ENCODE data around the gene INTS6. TPM values are rescaled to one million over a fixed set of nuclear protein-coding genes. Genes with fewer than 3 reads are reported as not detected.
"Not testable (repeated sequence)": the region's sequence is repeated elsewhere in the genome, so short reads cannot be mapped to it uniquely, and the experiment has no call there.

The INTS6 gene
- total RNA-seq, 8 experiments from 2014 or later: 25.1 to 76.7 (median 34.2) TPM

DNA sequence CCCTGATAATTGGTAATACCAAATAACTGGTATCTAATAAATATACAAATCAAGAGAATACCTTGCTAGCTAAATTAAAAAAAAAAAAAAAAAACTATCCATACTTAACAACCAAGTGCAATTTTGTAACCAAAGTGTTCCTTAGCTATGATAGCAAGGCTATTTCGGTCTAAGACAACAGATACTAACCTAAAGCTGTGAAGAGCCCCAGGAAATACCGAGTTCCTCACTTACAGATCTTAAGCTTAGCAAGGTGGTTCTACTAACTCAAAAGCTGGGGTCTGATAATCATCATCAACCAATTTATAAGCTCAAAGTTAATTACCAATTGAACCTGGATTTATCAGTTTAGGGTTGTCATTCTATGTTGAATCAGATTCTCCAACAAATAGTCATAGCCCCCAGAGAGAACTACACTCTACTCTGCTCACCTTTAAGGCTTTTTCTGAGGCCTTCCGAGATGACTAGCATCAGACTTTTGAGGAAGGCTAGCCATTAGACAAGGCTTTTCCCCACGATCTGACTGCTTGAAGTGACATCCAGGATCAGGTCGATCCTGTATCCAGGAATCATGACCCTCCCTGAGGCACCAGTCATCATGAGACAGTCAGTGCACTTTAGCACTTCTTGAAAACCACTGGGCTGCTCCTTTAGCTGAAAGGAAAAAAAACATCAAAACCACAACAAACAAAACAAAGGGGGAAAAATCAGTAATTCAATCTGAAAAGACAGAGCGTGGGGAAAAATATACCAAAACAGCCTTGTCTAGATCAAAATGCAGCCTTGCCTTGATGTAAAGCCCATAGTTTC is 31.9 kb downstream of the INTS6 start:
- in situ Hi-C loops (cut with MboI; ENCODE audit: low pct_unique_long_range_greater_than_20kb in 2 of 9, low sequenced_read_pairs in 9 of 9, unreplicated experiment in 9 of 9): no loop called here
- Histone ChIP-seq H3K4me1 (replicated peaks in 1 of 2) (peaks cover 2 to 3% of the 10 kb centered on the region in 2 donors), H3K27ac (no peak overlapping the region), H3K4me3 (no peak overlapping the region)
- 79 to 100% (median 92%) methylated on average over 1 to 6 of the region's 6 CpGs; no CpG with 5 or more reads in 1 of the 10 experiments for WGBS, 10 experiments
- ATAC-seq (replicated peaks in 6 of 8): no peak

DNA sequence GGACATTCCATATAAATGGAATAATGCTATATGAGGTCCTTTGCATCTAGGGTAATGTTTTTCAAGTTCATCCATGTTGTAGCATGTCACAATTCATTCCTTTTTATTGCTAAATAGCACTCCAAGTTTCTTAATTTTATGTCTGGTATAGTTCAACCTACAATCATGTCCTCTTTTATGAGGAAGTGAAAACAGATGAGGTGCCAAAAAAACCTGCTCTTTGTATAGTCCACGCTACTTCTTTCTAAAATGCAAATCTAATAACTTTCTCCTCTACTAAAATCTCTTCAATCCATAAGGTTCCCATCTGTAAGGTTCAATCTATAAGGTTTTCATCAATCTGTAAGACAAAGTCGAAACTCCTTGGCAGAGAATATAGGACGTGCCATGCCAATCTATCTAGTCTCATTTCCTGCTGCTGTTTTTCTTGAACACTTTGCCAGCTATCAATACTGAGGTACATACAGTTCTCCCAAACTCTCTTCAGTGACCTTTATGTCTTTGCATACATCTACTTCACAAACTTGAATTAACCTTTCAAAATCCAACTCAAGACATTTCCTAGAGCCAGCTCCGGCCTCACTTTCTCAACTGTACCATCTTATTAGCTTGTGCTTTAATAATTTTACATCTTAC is 33.7 kb downstream of the INTS6 start:
- H3K4me3 ChIP-seq: no peak overlapping the region
- H3K4me1 ChIP-seq (replicated peaks in 1 of 2): no peaks in the 10 kb centered on the region
- 75 to 100% (median 88%) methylated on average over 1 to 4 of the region's 4 CpGs for WGBS, 10 experiments
- H3K27ac ChIP-seq: no peak overlapping the region
- no peak for ATAC-seq (replicated peaks in 6 of 8)
- in situ Hi-C loops (cut with MboI; ENCODE audit: low pct_unique_long_range_greater_than_20kb in 2 of 9, low sequenced_read_pairs in 9 of 9, unreplicated experiment in 9 of 9): no loop called here

GRCh38 chr13:51417716-51418115 is 35.1 kb downstream of the INTS6 start:
- in situ Hi-C loops (cut with MboI; ENCODE audit: low pct_unique_long_range_greater_than_20kb in 2 of 9, low sequenced_read_pairs in 9 of 9, unreplicated experiment in 9 of 9): no loop called here
- no peaks in the 10 kb centered on the region for H3K4me1 ChIP-seq (replicated peaks in 1 of 2)
- H3K4me3 ChIP-seq: no peak overlapping the region
- ATAC-seq (replicated peaks in 6 of 8): no peak
- WGBS, 10 experiments: 79 to 100% (median 98%) methylated on average over 1 to 4 of the region's 4 CpGs
- no peak overlapping the region for H3K27ac ChIP-seq

DNA sequence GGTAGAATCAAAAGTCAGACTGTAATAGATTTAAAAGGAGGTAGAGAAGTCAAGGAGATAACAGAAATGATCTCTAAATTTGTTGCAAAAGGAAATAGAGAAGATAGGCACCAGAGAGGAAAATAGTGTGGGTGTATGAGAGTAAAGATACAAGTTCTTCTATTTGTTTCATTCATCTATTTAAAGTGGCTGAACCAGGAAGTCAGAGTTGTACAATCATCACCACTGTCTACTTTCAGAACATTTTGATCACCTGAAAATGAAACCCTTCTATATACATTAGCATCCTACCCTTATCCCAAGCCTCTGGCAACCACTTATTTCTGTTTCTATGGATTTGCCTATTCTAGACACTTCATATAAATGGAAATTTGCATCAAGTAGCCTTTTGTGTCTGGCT is 36.7 kb downstream of the INTS6 start:
- in situ Hi-C loops (cut with MboI; ENCODE audit: low pct_unique_long_range_greater_than_20kb in 2 of 9, low sequenced_read_pairs in 9 of 9, unreplicated experiment in 9 of 9): no loop called here
- Histone ChIP-seq H3K4me1 (replicated peaks in 1 of 2) (no peaks in the 10 kb centered on the region), H3K4me3 (no peak overlapping the region), H3K27ac (no peak overlapping the region)
- ATAC-seq (replicated peaks in 6 of 8): no peak

DNA sequence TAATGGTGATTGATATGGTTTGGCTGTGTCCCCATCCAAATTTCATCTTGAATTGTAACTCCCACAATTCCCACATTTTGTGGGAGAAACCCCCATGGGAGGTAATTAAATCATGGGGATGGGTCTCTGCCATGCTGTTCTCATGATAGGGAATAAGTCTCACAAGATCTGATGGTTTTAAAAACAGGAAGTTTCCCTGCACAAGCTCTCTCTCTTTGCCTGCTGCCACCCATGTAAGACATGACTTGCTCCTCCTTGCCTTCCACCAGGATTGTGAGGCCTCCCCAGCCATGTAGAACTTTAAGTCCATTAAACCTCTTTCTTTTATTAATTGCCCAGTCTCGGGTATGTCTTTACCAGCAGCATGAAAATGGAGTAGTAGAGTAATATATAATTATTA is 37.5 kb downstream of the INTS6 start:
- in situ Hi-C loops (cut with MboI; ENCODE audit: low pct_unique_long_range_greater_than_20kb in 2 of 9, low sequenced_read_pairs in 9 of 9, unreplicated experiment in 9 of 9): not testable (repeated sequence)

DNA sequence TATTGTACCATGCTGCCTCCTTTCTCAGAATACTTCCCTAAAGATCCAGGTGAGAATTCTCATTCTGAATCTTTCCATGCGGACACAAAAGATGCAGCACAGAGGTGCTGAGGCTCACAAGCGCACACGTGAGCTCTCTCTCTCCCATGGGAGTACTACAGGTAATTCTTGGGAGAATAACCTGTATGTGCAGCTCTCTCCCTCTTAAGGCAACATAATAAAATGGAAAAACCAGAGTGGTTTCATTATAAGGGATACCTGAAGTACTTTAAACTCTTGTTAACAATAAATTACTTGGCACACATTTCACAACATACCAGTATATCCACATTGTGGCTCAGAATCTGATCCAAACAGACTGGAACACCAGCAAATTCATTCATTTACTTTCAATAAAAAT is 40.4 kb downstream of the INTS6 start:
- peaks cover 0 to 3% of the 10 kb centered on the region in 2 donors for H3K4me1 ChIP-seq (replicated peaks in 1 of 2)
- in situ Hi-C loops (cut with MboI; ENCODE audit: low pct_unique_long_range_greater_than_20kb in 2 of 9, low sequenced_read_pairs in 9 of 9, unreplicated experiment in 9 of 9): no loop called here
- no peak overlapping the region for H3K4me3 ChIP-seq
- H3K27ac ChIP-seq: no peak overlapping the region
- ATAC-seq (replicated peaks in 6 of 8): no peak
- 80 to 97% (median 93%) methylated on average over 3 of the region's 3 CpGs; no CpG with 5 or more reads in 6 of the 10 experiments for WGBS, 10 experiments

More for the DNA sequence above, 37.5 kb downstream of the INTS6 start:
- WGBS, 10 experiments: 86 to 100% (median 100%) methylated on average over 1 of the region's 1 CpG; no CpG with 5 or more reads in 3 of the 10 experiments
- not testable (repeated sequence) for H3K4me3 ChIP-seq; H3K27ac ChIP-seq; ATAC-seq (replicated peaks in 6 of 8); H3K4me1 ChIP-seq (replicated peaks in 1 of 2)

DNA sequence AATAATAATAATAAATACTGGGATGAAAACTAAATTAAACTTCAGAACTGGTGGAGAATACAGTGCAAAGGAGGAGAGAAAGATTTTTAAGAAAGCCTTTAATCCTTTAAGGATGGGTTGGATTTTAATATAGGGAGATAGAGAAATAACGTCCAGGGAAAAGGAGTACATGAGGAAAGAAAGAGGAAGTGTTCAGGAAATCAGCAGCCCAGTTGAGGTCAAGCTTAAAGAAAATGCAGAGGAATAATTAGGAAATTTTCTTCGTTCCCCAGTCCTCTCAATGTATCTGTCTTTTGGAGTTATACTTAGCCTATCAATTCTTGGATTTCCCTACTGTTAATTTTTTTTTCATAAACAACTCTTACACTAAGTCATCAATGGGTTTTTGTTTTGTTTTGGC is 47.7 kb downstream of the INTS6 start:
- peaks cover 0 to 8% of the 10 kb centered on the region in 2 donors for H3K4me1 ChIP-seq (replicated peaks in 1 of 2)
- in situ Hi-C loops (cut with MboI; ENCODE audit: low pct_unique_long_range_greater_than_20kb in 2 of 9, low sequenced_read_pairs in 9 of 9, unreplicated experiment in 9 of 9): no loop called here
- no peak overlapping the region for H3K4me3 ChIP-seq
- ATAC-seq (replicated peaks in 6 of 8): no peak
- no peak overlapping the region for H3K27ac ChIP-seq
- 60 to 100% (median 86%) methylated on average over 1 to 2 of the region's 2 CpGs; no CpG with 5 or more reads in 1 of the 10 experiments for WGBS, 10 experiments

DNA sequence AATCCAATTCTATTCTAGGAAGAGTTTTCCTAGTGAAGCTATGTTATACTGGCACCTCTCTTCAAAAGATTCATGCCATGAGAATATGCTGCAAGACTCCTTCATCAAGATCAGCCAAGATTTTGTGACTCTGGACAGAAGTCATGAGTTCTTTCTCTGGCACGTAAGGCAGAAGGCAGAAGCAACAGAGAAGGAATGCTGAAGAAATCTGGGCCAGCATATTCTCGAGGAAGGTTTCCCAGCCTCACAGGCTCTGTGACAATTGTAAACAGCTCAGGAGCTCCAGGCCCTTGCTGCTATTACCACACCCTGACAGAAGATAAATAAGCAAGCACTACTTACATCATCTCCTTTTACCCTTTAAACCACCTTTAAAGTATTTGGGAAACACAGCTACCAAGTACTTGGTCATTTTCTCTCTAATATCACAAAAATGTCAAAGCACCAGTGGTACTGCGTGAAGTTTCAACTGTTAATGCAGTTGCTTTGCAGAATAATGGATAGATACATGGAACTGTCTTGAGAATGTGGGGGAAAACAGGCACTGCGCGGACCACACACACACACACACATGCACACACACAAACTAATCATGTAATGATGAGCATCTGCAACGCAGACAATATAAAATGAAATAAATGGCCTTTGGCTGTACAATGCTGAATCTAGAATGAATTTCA is 55.4 kb downstream of the INTS6 start:
- peaks cover 21 to 22% of the 10 kb centered on the region in 2 donors for H3K4me1 ChIP-seq (replicated peaks in 1 of 2)
- no peak overlapping the region for H3K4me3 ChIP-seq
- in situ Hi-C loops (cut with MboI; ENCODE audit: low pct_unique_long_range_greater_than_20kb in 2 of 9, low sequenced_read_pairs in 9 of 9, unreplicated experiment in 9 of 9): no loop called here
- H3K27ac ChIP-seq: peak overlapping the region in 1 of 2 donors; percentile 39
- peak; percentile 68 to 96 (median 94) for ATAC-seq (replicated peaks in 6 of 8)
- 35 to 73% (median 62%) methylated on average over 1 to 6 of the region's 6 CpGs; no CpG with 5 or more reads in 2 of the 10 experiments for WGBS, 10 experiments

DNA sequence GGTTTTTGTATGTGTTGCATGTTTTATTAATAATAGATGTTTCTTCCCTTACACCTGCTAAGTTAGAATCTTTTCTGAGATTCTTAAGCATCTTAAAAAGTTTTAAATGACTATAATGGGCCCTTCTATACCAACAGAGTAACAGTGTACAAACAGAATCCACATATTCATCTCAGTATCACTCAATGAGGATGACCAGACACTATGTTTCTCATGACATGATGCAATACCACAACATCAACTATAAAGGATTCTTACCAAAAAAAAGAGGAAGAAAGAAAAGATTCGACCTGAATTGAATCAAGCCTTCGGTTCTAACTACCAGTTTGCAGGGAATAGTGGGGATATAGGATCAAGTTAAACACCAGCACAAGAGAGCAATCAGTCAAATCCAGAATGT is 56.5 kb downstream of the INTS6 start:
- Histone ChIP-seq H3K4me1 (replicated peaks in 1 of 2) (peaks cover 21 to 22% of the 10 kb centered on the region in 2 donors), H3K4me3 (no peak overlapping the region), H3K27ac (peak overlapping the region; percentile 22 to 41)
- 73 to 100% (median 83%) methylated on average over 2 of the region's 2 CpGs; no CpG with 5 or more reads in 3 of the 10 experiments for WGBS, 10 experiments
- ATAC-seq (replicated peaks in 6 of 8): peak in 4 of 8 experiments; percentile 23 to 72 (median 62)
- in situ Hi-C loops (cut with MboI; ENCODE audit: low pct_unique_long_range_greater_than_20kb in 2 of 9, low sequenced_read_pairs in 9 of 9, unreplicated experiment in 9 of 9): no loop called here

GRCh38 chr13:51394724-51395123 is 58.1 kb downstream of the INTS6 start:
- no peak for ATAC-seq (replicated peaks in 6 of 8)
- peaks cover 21 to 22% of the 10 kb centered on the region in 2 donors for H3K4me1 ChIP-seq (replicated peaks in 1 of 2)
- H3K27ac ChIP-seq: no peak overlapping the region
- H3K4me3 ChIP-seq: no peak overlapping the region
- in situ Hi-C loops (cut with MboI; ENCODE audit: low pct_unique_long_range_greater_than_20kb in 2 of 9, low sequenced_read_pairs in 9 of 9, unreplicated experiment in 9 of 9): no loop called here

DNA sequence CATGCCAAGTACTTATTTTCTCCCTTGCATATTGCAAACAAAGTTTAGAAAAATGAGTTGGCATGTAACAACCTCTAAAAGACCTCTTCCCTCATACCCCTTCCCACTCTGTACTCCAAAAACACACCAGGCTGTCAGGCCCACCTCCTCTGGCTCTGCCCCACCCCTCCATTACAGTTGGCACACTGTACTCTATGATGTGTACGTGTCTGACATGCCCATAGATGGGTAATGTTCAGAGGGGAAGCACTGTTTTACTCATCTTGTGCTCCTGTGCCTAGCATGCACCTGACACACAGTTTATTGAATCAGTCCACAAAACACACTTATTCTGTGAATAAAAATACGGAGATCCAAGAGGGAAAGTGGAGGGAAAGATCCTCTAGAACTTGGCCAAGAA is 67.7 kb downstream of the INTS6 start:
- in situ Hi-C loops (cut with MboI; ENCODE audit: low pct_unique_long_range_greater_than_20kb in 2 of 9, low sequenced_read_pairs in 9 of 9, unreplicated experiment in 9 of 9): no loop called here
- Histone ChIP-seq H3K4me1 (replicated peaks in 1 of 2) (no peaks in the 10 kb centered on the region), H3K27ac (no peak overlapping the region), H3K4me3 (no peak overlapping the region)
- 82 to 100% (median 100%) methylated on average over 1 to 2 of the region's 2 CpGs; no CpG with 5 or more reads in 1 of the 10 experiments for WGBS, 10 experiments
- ATAC-seq (replicated peaks in 6 of 8): no peak

GRCh38 chr13:51380269-51380668 is 72.6 kb downstream of the INTS6 start:
- ATAC-seq (replicated peaks in 6 of 8): peak in 1 of 8 experiments; percentile 75
- no peaks in the 10 kb centered on the region for H3K4me1 ChIP-seq (replicated peaks in 1 of 2)
- WGBS, 10 experiments: 63 to 100% (median 89%) methylated on average over 1 to 4 of the region's 4 CpGs
- no peak overlapping the region for H3K4me3 ChIP-seq
- H3K27ac ChIP-seq: no peak overlapping the region
- in situ Hi-C loops (cut with MboI; ENCODE audit: low pct_unique_long_range_greater_than_20kb in 2 of 9, low sequenced_read_pairs in 9 of 9, unreplicated experiment in 9 of 9): no loop called here

DNA sequence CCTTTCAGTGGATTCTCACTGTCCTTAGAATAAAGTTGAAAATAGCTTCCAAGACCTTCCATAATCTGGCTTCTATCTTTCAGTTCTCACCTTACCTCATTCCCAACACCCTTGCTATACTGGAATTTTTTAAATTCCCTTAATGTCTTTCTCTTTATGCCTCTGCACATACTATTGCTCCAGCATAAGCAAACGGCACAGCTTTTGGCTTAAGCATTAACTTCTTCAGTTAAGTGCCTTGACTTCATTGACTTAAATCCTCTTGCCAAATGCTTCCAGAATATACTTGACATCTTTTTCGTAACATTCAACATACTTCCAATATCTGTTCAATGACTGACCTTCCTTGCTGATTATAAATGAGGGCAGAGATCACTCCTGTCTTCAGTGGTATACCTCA is 79.4 kb downstream of the INTS6 start:
- 79 to 100% (median 100%) methylated on average over 1 to 2 of the region's 2 CpGs; no CpG with 5 or more reads in 1 of the 10 experiments for WGBS, 10 experiments
- in situ Hi-C loops (cut with MboI; ENCODE audit: low pct_unique_long_range_greater_than_20kb in 2 of 9, low sequenced_read_pairs in 9 of 9, unreplicated experiment in 9 of 9): no loop called here
- H3K4me1 ChIP-seq (replicated peaks in 1 of 2): no peaks in the 10 kb centered on the region
- no peak for ATAC-seq (replicated peaks in 6 of 8)
- no peak overlapping the region for H3K27ac ChIP-seq
- H3K4me3 ChIP-seq: no peak overlapping the region

All from motor neuron (in vitro differentiated cells).